Effector CD4-positive, alpha-beta T cell (primary cell): Measurements from ENCODE around the gene HMG20A.

Experiments used
- DNase-seq: peaks from one replicate; pipeline ENCODE4 v3.0.0-alpha.2; 2020

Gene HMG20A

GRCh38 chr15:77480859-77481633, 60.4 kb downstream of the HMG20A start:
- no peak for DNase-seq

DNA sequence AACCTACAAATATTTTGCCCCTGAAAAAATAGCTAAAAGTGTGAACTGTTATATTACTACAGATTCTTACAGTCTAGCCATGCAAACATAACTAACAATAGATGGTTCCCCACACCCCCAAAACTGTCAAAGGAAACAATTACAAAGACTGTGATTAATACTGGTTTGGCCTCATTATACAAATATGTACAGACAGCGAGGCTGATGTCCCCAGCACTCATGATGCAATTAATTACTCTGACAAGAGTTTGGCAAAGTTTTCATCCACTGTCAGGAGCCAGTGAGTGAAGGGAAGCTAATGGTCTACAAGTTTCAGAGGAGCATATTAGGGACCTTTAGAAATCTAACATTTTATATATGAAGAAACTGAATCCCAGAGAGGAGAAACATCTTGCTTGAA, 61.0 kb downstream of the HMG20A start:
- DNase-seq, result no peak

GRCh38 chr15:77482570-77482969, 61.9 kb downstream of the HMG20A start:
- DNase-seq, result no peak

DNA sequence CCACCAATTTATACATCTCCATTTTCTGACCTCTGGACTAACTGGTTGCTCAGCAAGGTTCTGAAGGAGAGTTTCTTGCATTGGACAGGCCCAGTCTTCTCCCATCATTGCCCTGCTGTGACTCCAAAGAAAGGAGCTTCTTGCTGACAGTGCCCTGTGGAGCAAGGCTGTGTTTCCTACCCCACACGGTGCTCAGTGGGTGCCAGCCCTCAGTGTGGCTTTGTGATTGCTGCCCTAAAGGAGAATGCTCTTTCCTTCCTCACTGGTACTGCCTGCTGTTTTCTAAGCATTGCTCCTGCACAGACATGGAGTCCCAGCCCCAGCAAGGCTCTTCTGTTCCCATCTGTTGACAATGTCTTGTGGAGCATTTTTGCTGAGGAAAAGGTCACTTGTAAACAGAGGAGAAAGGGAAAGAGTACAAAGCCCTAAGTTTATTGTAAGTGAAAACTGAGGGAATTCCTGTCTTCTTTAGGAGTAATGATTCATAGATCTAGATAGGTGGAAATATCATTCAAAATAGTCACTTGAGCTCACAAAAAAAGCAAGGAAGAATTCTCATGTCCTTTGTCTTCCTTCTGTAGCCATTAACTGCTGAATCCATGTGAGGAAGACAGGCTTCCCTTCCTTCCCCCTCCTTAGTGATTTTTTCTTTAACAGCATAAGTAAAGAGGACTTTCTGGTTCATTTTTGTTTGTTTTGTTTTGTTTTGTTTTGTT, 62.9 kb downstream of the HMG20A start:
- DNase-seq, result no peak

DNA sequence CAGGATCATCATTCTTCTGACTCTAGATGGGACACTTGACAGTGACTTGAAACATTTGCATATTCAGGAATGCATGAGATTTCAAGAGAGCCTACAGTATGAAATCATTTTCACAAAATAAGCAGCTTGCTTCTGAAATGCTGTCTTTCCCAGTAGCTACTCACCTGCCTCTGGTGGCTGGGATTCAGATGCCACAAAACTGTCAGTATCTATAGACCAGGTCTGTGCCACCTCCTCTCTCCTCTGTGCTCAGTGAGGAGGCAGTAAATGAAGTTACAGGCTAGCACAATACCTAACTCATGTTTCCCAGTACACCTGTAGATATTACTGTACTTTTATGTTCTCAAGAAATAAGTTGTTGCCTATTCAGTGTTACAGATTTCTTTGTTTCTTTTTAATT, 64.3 kb downstream of the HMG20A start:
- DNase-seq, result no peak

GRCh38 chr15:77486542-77487468, 66.1 kb downstream of the HMG20A start:
- DNase-seq, result no peak

- DNase-seq, result no peak
Observed at GRCh38 chr15:77487469-77487842, 66.8 kb downstream of the HMG20A start.

DNA sequence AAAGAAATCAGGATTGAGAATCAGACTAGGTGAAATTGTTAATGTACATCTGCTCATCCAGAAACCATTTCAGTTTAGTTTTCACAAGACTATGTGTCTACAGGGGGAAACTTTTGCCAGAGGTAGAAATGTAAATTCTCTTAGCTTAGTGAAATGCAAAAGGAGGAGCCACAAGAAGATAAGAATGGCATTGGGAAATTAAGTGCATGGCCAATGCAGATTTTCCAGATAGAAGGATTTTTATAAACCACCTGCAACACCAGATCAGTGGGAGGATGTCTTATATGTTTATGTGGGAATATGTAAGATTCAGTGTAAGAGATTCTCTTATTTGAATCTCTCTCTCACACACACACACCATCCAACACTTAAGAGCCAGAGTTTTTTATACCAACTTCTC, 67.2 kb downstream of the HMG20A start:
- no peak for DNase-seq

DNA sequence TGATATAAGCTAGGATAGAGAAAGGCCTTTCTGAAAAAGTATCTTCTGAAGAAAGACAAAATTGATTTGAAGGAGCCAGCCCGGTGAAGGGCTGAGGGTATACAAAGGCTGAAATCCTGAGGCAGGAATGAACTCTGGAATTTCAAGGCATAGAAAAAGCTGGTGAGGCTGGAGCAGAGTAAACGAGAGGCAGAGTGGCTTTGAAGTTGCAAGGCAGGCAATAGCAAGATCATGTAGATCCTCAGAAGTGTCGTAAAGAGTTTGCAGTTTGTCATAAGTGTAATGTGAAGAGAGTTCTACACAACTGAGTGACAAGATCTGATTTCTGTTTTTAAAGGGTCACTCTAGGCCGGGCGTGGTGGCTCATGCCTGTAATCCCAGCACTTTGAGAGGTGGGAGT, 69.0 kb downstream of the HMG20A start:
- DNase-seq, result no peak

DNA sequence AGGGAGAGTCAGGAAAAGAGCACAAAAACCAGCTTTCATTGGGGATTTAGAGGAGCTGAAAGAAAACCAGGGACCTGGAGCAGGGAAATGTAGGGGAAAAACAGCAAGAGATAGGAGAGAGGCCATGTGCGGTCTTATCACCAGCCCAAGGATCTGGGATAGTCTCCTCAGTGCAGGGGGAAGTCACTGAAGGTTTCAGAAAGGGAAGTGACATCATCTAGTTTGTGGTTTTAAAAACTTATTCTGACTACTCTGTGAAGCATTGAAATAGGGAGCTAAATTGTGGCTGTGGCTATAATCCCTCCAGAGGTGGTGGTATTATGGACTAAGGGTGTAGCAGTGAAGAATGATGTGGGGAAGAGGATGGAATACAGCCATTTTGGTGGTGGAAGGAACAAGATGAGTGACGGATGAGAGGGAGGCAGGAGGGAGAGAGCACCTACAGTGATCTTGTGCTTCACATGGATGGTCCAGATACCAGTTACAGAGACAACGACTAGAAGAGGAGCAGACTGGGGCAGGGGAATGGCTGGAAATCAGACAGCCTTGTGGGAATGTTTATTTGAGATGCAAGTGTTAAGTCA, 72.7 kb downstream of the HMG20A start:
- DNase-seq, result no peak

DNA sequence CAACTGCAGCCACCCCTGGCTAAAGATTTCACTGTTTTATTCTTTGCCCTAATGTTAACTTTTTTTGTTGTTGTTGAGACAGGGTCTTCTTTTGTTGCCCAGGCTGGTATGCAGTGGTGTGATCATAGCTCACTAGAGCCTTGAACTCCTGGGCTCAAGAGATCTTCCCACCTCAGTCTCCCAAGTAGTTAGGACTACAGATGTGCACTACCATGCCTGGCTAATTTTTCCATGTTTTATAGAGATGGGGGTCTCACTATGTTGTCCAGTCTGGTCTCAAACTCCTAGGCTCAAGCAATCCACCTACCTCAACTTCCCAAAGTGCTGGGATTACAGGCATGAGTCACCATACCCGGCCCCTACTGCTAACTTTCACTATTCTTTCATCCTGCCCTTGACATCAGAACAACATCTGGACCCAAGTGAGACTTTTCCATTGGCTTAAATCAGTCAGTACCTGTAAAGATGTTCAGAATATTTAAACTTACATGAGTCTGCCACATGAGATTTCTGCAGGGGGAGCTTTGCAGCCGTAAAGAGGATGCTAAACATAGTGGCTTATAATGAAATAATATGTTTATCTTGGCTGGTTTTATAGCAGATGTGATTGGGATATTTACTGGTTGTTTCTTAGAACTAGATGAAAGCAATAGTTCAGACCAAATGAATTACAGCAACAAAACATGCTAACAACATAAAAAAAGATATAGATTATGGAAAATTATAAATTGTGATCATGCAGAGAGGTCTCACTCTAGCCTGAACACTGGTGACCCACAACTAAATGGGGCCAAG, 73.6 kb downstream of the HMG20A start:
- DNase-seq, result no peak

GRCh38 chr15:77494964-77495363, 74.3 kb downstream of the HMG20A start:
- no peak for DNase-seq

DNA sequence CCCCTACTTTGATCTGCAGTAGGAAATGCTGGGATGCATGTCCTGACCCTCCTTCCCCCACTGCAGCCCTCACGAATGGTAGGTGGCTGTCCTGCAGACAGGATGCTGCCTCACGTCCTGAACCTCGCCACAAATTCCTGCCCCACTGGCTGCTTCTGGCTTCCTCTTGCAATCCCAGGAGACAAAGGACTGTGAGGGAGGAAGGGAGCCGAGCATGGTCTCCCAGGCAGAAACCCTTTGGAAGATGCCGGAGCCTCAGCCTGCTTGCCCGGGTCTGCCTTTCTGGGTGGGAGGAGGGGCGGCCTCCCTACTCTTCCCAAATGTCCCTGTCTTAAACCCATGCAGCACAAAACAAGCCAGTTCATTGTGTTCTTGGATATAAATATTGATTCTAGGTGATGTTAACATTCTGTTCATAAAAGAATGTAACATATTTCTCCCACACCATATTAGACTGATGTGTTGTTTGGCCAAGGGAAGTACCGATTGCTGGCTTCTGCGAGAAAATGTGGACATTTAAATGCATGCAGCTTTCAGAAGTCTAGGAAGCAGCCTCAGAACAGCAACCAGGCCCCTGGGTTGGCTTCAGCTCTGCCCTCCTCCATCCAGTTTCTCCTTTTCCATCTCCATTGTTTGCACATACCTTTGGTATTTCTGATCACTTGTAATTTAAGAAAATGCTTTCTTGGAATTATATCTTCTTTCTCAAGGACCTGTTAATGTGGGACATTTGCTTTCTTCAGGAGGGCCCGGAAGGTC, 75.3 kb downstream of the HMG20A start:
- DNase-seq, result no peak

- peak; percentile 60 for DNase-seq
Observed at GRCh38 chr15:77496715-77497109, 76.0 kb downstream of the HMG20A start.

DNA sequence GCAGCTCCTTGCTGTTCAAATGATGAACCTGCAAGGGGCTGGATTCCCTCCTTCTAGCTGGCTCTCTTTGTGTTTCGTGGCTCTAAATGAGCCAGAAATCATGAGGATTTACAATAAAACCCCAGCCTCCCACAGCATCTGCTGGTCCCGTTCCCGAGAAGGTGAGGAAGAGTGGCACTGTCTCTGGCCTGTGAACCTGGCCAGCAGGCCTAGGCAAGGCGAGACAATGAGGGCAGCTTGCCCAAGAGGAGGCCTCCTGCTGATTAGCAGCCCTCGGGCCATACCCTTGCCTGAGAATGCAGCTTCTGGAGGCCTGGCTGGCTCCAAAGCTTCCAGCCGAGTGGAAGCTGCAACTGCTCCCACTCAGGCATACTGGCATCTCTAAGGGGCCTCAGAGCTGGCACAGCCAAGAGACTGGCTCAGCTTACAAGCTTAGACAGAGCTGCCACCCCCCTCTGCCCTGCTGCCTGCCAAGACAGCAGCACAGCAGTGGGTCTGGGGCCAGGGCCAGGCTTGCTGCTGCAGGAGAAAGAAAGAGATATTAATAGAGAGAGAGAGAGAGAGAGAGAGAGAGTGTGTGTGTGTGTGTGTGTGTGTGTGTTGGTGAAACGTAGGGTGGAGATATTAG, 76.5 kb downstream of the HMG20A start:
- no peak for DNase-seq

GRCh38 chr15:77497942-77498361, 77.3 kb downstream of the HMG20A start:
- no peak for DNase-seq

GRCh38 chr15:77499087-77499760, 78.5 kb downstream of the HMG20A start:
- no peak for DNase-seq

GRCh38 chr15:77500989-77501388, 80.3 kb downstream of the HMG20A start:
- no peak for DNase-seq

GRCh38 chr15:77502379-77503095, 81.8 kb downstream of the HMG20A start:
- no peak for DNase-seq

DNA sequence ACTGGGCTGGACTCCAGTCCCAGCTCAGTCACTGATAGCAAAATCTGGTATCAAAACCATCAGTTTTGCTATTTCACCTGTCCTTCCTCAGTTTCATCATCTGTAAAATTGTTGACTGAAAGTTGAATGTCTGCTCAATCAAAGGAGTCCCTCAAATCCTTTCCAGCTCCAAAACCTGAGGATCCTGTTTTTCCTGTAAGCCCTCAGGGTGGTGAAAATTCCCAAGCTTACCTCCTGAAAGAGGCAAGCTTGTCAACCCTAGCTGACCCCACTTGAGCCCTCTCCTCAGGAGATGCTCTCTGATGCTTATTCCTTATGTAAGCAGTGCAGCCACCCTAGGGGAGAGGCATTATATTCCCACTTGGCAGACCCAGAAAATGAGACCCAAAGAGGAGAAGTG, 82.6 kb downstream of the HMG20A start:
- no peak for DNase-seq
